ENCODE data around the gene WDTC1. TPM values are rescaled to one million over a fixed set of nuclear protein-coding genes. Genes with fewer than 3 reads are reported as not detected.

Gene WDTC1
- total RNA-seq, 1 experiment from 2014 or later: 19.0 TPM

DNA sequence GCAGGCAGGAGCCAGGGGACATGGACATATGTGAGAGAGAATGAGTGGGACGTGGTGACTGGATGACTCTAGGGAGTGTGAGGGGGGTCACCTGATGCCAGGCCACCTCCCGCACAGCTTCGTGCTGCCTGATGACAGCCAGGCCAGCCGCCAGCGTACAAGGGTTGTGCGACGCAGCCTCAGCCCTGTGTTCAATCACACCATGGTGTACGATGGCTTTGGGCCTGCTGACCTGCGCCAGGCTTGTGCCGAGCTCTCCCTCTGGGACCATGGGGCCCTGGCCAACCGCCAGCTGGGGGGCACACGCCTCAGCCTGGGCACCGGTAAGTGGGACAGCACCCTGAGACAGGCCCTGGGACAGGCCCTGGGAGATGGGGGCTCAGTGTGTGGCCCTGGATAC is 118.7 kb downstream of the WDTC1 start:
- H3K9me3 Mint-ChIP-seq: no peaks in the 10 kb centered on the region

More for the DNA sequence above, 118.7 kb downstream of the WDTC1 start:
- DNase-seq: no peak
- Histone ChIP-seq H3K56ac (ENCODE audit: insufficient read length, low read depth, low read length) (no peak overlapping the region), H2AFZ (ENCODE audit: low read length) (no peak overlapping the region), H2BK15ac (ENCODE audit: low read depth, low read length) (no peak overlapping the region), H2BK12ac (ENCODE audit: insufficient read length, low read depth, low read length) (no peak overlapping the region), H2BK5ac (ENCODE audit: insufficient read length, low read length) (no peak overlapping the region), H3K14ac (ENCODE audit: insufficient read depth, low read length) (no peak overlapping the region), H4K20me1 (ENCODE audit: control insufficient read depth, insufficient read depth, insufficient read length) (no peaks in the 10 kb centered on the region), H3K27ac (ENCODE audit: insufficient read length, low read depth, low read length) (no peak overlapping the region), H4K91ac (ENCODE audit: insufficient read length, low read depth, low read length) (no peak overlapping the region), H2BK20ac (ENCODE audit: low read depth, low read length, poor library complexity, severe bottlenecking) (no peak overlapping the region), H3K23ac (ENCODE audit: insufficient read length, low read depth, low read length) (no peak overlapping the region), H3K18ac (ENCODE audit: insufficient read length, low read depth, low read length) (no peak overlapping the region), H3K27me3 (ENCODE audit: insufficient read depth, low read length) (no peaks in the 10 kb centered on the region; the same call in 1 of the 2 replicates), H4K8ac (replicated peaks; ENCODE audit: insufficient read length, low read depth, low read length) (no peak overlapping the region), H3K79me2 (ENCODE audit: insufficient read depth, low read length) (no peaks in the 10 kb centered on the region), H3K23me2 (ENCODE audit: insufficient read length, low read depth, low read length, poor library complexity, severe bottlenecking) (peaks cover 21% of the 10 kb centered on the region), H4K5ac (ENCODE audit: insufficient read length, low read depth, low read length) (no peak overlapping the region), H3K79me1 (ENCODE audit: insufficient read depth, low read depth, low read length, poor library complexity, severe bottlenecking) (no peaks in the 10 kb centered on the region), H2AK5ac (ENCODE audit: insufficient read length, low read length) (no peak overlapping the region), H3K4me2 (ENCODE audit: insufficient read depth, insufficient read length, low read length) (no peak overlapping the region), H2BK120ac (ENCODE audit: low read depth, low read length, poor library complexity, severe bottlenecking) (no peak overlapping the region), H3K4ac (ENCODE audit: low read depth, low read length) (no peak overlapping the region), H3T11ph (ENCODE audit: low read length) (no peak overlapping the region), H3K9ac (ENCODE audit: extremely low read depth, insufficient read length, low read length) (no peak overlapping the region), H3K4me1 (ENCODE audit: insufficient read depth, low read length) (no peaks in the 10 kb centered on the region), H3K9me3 (ENCODE audit: control insufficient read depth, low read depth, low read length) (no peaks in the 10 kb centered on the region)
- Mint-ChIP-seq H3K36me3 (ENCODE audit: insufficient read depth in 1 of 3, low read depth in 3 of 3) (peaks cover 0 to 7% (median 0%) of the 10 kb centered on the region in 3 experiments; a peak in 3 of 7 replicates), H3K4me1 (peaks cover 12 to 25% of the 10 kb centered on the region in 2 experiments), H3K27ac (no peak overlapping the region), H3K27me3 (ENCODE audit: low read depth) (peaks cover 32% of the 10 kb centered on the region), H3K4me3 (no peak overlapping the region)
- no CpG with 5 or more reads among the region's 13 CpGs for WGBS (ENCODE audit: extremely low coverage, insufficient read length, low lambda C conversion rate)
- TF ChIP-seq, protein P1, sequence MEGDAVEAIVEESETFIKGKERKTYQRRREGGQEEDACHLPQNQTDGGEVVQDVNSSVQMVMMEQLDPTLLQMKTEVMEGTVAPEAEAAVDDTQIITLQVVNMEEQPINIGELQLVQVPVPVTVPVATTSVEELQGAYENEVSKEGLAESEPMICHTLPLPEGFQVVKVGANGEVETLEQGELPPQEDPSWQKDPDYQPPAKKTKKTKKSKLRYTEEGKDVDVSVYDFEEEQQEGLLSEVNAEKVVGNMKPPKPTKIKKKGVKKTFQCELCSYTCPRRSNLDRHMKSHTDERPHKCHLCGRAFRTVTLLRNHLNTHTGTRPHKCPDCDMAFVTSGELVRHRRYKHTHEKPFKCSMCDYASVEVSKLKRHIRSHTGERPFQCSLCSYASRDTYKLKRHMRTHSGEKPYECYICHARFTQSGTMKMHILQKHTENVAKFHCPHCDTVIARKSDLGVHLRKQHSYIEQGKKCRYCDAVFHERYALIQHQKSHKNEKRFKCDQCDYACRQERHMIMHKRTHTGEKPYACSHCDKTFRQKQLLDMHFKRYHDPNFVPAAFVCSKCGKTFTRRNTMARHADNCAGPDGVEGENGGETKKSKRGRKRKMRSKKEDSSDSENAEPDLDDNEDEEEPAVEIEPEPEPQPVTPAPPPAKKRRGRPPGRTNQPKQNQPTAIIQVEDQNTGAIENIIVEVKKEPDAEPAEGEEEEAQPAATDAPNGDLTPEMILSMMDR (conservative IDR thresholded peaks at IDR 0.05): no peak
